SK-N-SH (cell line): ENCODE data around the gene TAF6. TPM values are rescaled to one million over a fixed set of nuclear protein-coding genes. Genes with fewer than 3 reads are reported as not detected.

Source experiments
- CTCF ChIA-PET: fragments of 300-600, 350-600 bp; formaldehyde crosslinking; extraction: SDS; loops from one replicate; lab custom pipeline; 2021; lab: Yijun Ruan, JAX
- POLR2A ChIA-PET: fragments of 350-600 bp; sonication (Branson Sonifier 250); formaldehyde crosslinking; extraction: SDS; loops from one replicate; lab custom pipeline; 2020; ENCODE audit warnings: antibody characterized with exemption, inconsistent platforms; lab: Yijun Ruan, JAX
- DNase-seq: peaks from one replicate; pipeline ENCODE4 v3.0.0; 2012
- H2AFZ ChIP-seq: fragments of 200-600 bp; sonication (generic); 2 replicates; pipeline ENCODE4 v1.8.1; 2016; ENCODE audit warnings: antibody characterized with exemption, mild to moderate bottlenecking, low read depth
- H3F3A ChIP-seq: fragments of 200-600 bp; sonication (generic); replicated peaks from 2 replicates; pipeline ENCODE3; 2016; ENCODE audit warnings: antibody characterized with exemption, mild to moderate bottlenecking; ENCODE audit not compliant: insufficient read depth
- H3K27ac ChIP-seq, 2 experiments: fragments of 200-500 bp in 1 of 2; fragments of 200-600 bp in 1 of 2; sonication (Bioruptor generic) in 1 of 2; sonication (generic), shearing (Covaris generic) in 1 of 2; 2 replicates each; pipeline versions ENCODE4 v1.5.1 to v1.6.1; 2014 to 2016; ENCODE audit warnings: low read depth in 2 of 2, inconsistent platforms in 1 of 2, low read length in 1 of 2, mild to moderate bottlenecking in 1 of 2, mixed read lengths in 1 of 2
- H3K27me3 ChIP-seq: fragments of 200-600 bp; sonication (generic), shearing (Covaris generic); 2 replicates; pipeline ENCODE4 v1.6.1; 2016; ENCODE audit warnings: mixed run types; ENCODE audit not compliant: insufficient read depth
- H3K36me3 ChIP-seq, 2 experiments: fragments of 200-500 bp in 1 of 2; fragments of 200-600 bp in 1 of 2; sonication (Bioruptor generic) in 1 of 2; sonication (generic) in 1 of 2; replicated peaks in 1 of 2; 2 replicates each; pipeline versions ENCODE3 to v1.5.1; 2014 to 2016; ENCODE audit warnings: low read length in 1 of 2, mild to moderate bottlenecking in 1 of 2; ENCODE audit not compliant: insufficient read depth in 2 of 2, control insufficient read depth in 1 of 2
- H3K4me1 ChIP-seq, 2 experiments: fragments of 200-500 bp in 1 of 2; fragments of 200-600 bp in 1 of 2; sonication (Bioruptor generic) in 1 of 2; sonication (generic), shearing (Covaris generic) in 1 of 2; 2 replicates each; pipeline versions ENCODE4 v1.5.1 to v1.6.1; 2014 to 2016; ENCODE audit warnings: low read depth in 1 of 2, low read length in 1 of 2, mixed run types in 1 of 2; ENCODE audit not compliant: insufficient read depth in 2 of 2, control insufficient read depth in 1 of 2
- H3K4me2 ChIP-seq: fragments of 200-600 bp; sonication (generic), shearing (Covaris generic); 2 replicates; pipeline ENCODE4 v1.6.1; 2017; ENCODE audit warnings: mixed run types
- H3K4me3 ChIP-seq, 2 experiments: fragments of 200-500 bp in 1 of 2; fragments of 200-600 bp in 1 of 2; sonication (Bioruptor generic) in 1 of 2; sonication (generic), shearing (Covaris generic) in 1 of 2; 2 replicates each; pipeline versions ENCODE4 v1.5.1 to v1.8.1; 2014 to 2016; ENCODE audit warnings: low read depth in 2 of 2, inconsistent platforms in 1 of 2, low read length in 1 of 2, mild to moderate bottlenecking in 1 of 2, mixed read lengths in 1 of 2, moderate library complexity in 1 of 2
- H3K79me2 ChIP-seq: fragments of 200-600 bp; sonication (generic); 2 replicates; pipeline ENCODE4 v1.8.1; 2017; ENCODE audit warnings: mild to moderate bottlenecking; ENCODE audit not compliant: insufficient read depth
- H3K9ac ChIP-seq: fragments of 200-600 bp; sonication (generic); 2 replicates; pipeline ENCODE4 v1.6.1; 2017; ENCODE audit warnings: mixed run types
- H3K9me2 ChIP-seq: fragments of 200-600 bp; sonication (generic); 2 replicates; pipeline ENCODE4 v1.6.1; 2017; ENCODE audit warnings: mixed run types
- H3K9me3 ChIP-seq: fragments of 200-600 bp; sonication (generic); 2 replicates; pipeline ENCODE4 v1.6.1; 2017; ENCODE audit warnings: mixed run types, mild to moderate bottlenecking, moderate library complexity
- H4K20me1 ChIP-seq: fragments of 200-600 bp; sonication (generic); 2 replicates; pipeline ENCODE4 v1.6.1; 2017; ENCODE audit warnings: mild to moderate bottlenecking, mixed run types; ENCODE audit not compliant: insufficient read depth
- CHD2 ChIP-seq: fragments of 150-350 bp; IDR thresholded peaks from 2 replicates; pipeline ENCODE4 v1.6.1; 2018; ENCODE audit warnings: low read length; ENCODE audit not compliant: partially characterized antibody
- ELF1 ChIP-seq: IDR thresholded peaks from 2 replicates; pipeline ENCODE4 v1.4.0; 2012
- EP300 ChIP-seq, 2 experiments: IDR thresholded peaks; 2 replicates each; pipeline versions ENCODE4 v1.4.0 to v1.6.1; 2012; ENCODE audit warnings: borderline replicate concordance in 1 of 2, low read depth in 1 of 2, low read length in 1 of 2
- EZH2phosphoT487 ChIP-seq: fragments of 200-600 bp; sonication (generic); IDR thresholded peaks from 2 replicates; pipeline ENCODE4 v1.6.1; 2017; ENCODE audit warnings: low read depth, mixed run types, mild to moderate bottlenecking, antibody characterized with exemption, moderate library complexity, borderline replicate concordance
- GABPA ChIP-seq: IDR thresholded peaks from 2 replicates; pipeline ENCODE4 v1.4.0; 2012; ENCODE audit warnings: low read depth, mild to moderate bottlenecking
- GATA2 ChIP-seq: sonication (generic); formaldehyde crosslinking; IDR thresholded peaks from 2 replicates; pipeline ENCODE4 v1.5.0; 2020; ENCODE audit warnings: mild to moderate bottlenecking, missing genetic modification reagents
- JUND ChIP-seq: IDR thresholded peaks from 2 replicates; pipeline ENCODE4 v1.4.0; 2012
- MEF2A ChIP-seq: IDR thresholded peaks from 2 replicates; pipeline ENCODE4 v1.4.0; 2012; ENCODE audit warnings: low read depth, borderline replicate concordance
- MXI1 ChIP-seq: IDR thresholded peaks from 2 replicates; pipeline ENCODE4 v1.6.1; 2012; ENCODE audit warnings: mild to moderate bottlenecking, low read depth, low read length, improper control_type of control experiment
- NRF1 ChIP-seq: IDR thresholded peaks from 2 replicates; pipeline ENCODE4 v1.6.1; 2012; ENCODE audit warnings: low read depth, mild to moderate bottlenecking, low read length
- RCOR1 ChIP-seq: fragments of 150-350 bp; IDR thresholded peaks from 2 replicates; pipeline ENCODE4 v1.6.1; 2017; ENCODE audit warnings: antibody characterized with exemption, low read length
- RFX5 ChIP-seq: IDR thresholded peaks from 2 replicates; pipeline ENCODE4 v1.6.1; 2012; ENCODE audit warnings: mild to moderate bottlenecking, improper control_type of control experiment, low read length
- RXRA ChIP-seq: IDR thresholded peaks from 2 replicates; pipeline ENCODE4 v1.4.0; 2012; ENCODE audit warnings: low read depth, mild to moderate bottlenecking, borderline replicate concordance
- SMC3 ChIP-seq: IDR thresholded peaks from 2 replicates; pipeline ENCODE4 v1.6.1; 2012; ENCODE audit warnings: low read depth, low read length, improper control_type of control experiment
- TCF12 ChIP-seq: IDR thresholded peaks from 2 replicates; pipeline ENCODE4 v1.4.0; 2012
- YY1 ChIP-seq: IDR thresholded peaks from 2 replicates; pipeline ENCODE4 v1.4.0; 2012; ENCODE audit warnings: low read depth, mild to moderate bottlenecking
- WGBS: methylation state at CpG from one replicate; pipeline ENCODE4 v1.1.6; 2017; ENCODE audit warnings: low lambda C conversion rate; 5-methylcytosine and 5-hydroxymethylcytosine counted together
- polyA plus RNA-seq, 3 experiments: library from polyadenylated mRNA; depleted of rRNA; stranded (reverse); fragments of >200 nt; gene quantifications; 2 replicates each; pipeline ENCODE4 v1.2.3, GENCODE V29; 2012
- TF ChIP-seq, protein P1 (sequence below): fragments of 150-350 bp; IDR thresholded peaks from 2 replicates; pipeline ENCODE4 v1.6.1; 2016; ENCODE audit warnings: mild to moderate bottlenecking, low read depth, low read length
- TF ChIP-seq, protein P2 (sequence below): fragments of 200-600 bp; sonication (generic); IDR thresholded peaks from 2 replicates; pipeline ENCODE4 v1.6.1; 2017; ENCODE audit warnings: antibody characterized with exemption, mild to moderate bottlenecking, moderate library complexity
- TF ChIP-seq, protein P3 (sequence below): IDR thresholded peaks from 2 replicates; pipeline ENCODE4 v1.4.0; 2012; ENCODE audit warnings: low read depth, borderline replicate concordance
- TF ChIP-seq, protein P4 (sequence below): fragments of 150-350 bp; IDR thresholded peaks from 2 replicates; pipeline ENCODE4 v1.6.1; 2017; ENCODE audit warnings: antibody characterized with exemption, low read length, low read depth, borderline replicate concordance

The TAF6 gene
- polyA plus RNA-seq, 1 of the 3 experiments (the other 2 are of a cell fraction) = 70.5 TPM

DNA sequence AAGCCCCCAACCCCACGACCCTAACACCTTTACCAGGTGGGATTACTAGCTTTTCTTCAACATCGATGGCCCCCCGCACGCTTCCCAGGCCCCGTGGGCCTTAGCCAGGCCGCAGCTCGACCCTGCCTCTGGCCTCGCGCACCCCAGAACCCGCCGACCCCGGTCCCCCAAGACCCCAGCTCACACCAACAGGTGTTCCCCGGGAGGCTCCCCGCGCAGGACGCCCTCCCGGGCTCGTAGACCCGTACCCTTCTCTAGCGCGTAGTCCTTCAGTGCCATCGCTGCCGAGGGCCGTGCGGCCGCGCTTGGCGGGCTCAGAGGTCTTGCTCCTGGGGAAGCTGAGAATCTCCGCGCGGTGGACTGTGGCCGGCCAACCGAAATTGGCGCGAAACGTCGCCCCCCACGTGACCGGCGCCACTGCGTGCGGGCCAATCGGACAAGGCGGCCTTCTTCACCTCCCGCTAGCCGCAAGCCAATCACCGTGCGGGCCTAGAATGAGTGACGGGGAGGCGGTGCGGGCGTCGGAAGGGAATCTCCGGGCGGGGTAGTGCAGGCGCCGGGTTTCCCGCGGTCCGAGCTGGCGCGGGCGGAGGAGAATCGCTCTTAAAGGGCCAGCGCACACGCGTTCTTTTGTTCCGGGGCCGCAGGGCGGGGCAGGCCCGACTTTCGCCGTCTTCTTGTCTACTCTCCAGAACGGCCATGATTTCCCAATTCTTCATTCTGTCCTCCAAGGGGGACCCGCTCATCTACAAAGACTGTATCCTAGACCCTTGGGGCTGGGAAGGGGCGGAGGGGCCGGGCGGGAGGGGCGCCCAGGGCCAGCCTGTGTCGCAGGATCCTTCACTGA lies 17.9 kb downstream of the TAF6 start, which contains the start of the genes AP4M1 and MCM7 (continued):
- TF ChIP-seq NRF1 = peak; percentile 43; the same call in 1 of the 2 replicates
- no peak for TF ChIP-seq RXRA
- TF ChIP-seq, protein P1, sequence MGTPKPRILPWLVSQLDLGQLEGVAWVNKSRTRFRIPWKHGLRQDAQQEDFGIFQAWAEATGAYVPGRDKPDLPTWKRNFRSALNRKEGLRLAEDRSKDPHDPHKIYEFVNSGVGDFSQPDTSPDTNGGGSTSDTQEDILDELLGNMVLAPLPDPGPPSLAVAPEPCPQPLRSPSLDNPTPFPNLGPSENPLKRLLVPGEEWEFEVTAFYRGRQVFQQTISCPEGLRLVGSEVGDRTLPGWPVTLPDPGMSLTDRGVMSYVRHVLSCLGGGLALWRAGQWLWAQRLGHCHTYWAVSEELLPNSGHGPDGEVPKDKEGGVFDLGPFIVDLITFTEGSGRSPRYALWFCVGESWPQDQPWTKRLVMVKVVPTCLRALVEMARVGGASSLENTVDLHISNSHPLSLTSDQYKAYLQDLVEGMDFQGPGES = no peak; the same call in 1 of the 2 replicates
- no peak for TF ChIP-seq RCOR1
- TF ChIP-seq TCF12 = no peak
- TF ChIP-seq ELF1 = peak; percentile 62; the same call in 1 of the 2 replicates
- TF ChIP-seq EP300 (IDR thresholded peaks at IDR 0.05; ENCODE audit: borderline replicate concordance in 1 of 2, low read depth in 1 of 2, low read length in 1 of 2) = no peak; a peak in 1 of 4 replicates
- TF ChIP-seq, protein P2, sequence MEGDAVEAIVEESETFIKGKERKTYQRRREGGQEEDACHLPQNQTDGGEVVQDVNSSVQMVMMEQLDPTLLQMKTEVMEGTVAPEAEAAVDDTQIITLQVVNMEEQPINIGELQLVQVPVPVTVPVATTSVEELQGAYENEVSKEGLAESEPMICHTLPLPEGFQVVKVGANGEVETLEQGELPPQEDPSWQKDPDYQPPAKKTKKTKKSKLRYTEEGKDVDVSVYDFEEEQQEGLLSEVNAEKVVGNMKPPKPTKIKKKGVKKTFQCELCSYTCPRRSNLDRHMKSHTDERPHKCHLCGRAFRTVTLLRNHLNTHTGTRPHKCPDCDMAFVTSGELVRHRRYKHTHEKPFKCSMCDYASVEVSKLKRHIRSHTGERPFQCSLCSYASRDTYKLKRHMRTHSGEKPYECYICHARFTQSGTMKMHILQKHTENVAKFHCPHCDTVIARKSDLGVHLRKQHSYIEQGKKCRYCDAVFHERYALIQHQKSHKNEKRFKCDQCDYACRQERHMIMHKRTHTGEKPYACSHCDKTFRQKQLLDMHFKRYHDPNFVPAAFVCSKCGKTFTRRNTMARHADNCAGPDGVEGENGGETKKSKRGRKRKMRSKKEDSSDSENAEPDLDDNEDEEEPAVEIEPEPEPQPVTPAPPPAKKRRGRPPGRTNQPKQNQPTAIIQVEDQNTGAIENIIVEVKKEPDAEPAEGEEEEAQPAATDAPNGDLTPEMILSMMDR = no peak
- TF ChIP-seq, protein P3, sequence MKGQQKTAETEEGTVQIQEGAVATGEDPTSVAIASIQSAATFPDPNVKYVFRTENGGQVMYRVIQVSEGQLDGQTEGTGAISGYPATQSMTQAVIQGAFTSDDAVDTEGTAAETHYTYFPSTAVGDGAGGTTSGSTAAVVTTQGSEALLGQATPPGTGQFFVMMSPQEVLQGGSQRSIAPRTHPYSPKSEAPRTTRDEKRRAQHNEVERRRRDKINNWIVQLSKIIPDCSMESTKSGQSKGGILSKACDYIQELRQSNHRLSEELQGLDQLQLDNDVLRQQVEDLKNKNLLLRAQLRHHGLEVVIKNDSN = peak; percentile 100
- no peak for TF ChIP-seq GATA2 (CRISPR knock-in tag)
- TF ChIP-seq MXI1 = peak; percentile 61
- TF ChIP-seq, protein P4, sequence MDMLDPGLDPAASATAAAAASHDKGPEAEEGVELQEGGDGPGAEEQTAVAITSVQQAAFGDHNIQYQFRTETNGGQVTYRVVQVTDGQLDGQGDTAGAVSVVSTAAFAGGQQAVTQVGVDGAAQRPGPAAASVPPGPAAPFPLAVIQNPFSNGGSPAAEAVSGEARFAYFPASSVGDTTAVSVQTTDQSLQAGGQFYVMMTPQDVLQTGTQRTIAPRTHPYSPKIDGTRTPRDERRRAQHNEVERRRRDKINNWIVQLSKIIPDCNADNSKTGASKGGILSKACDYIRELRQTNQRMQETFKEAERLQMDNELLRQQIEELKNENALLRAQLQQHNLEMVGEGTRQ = peak; percentile 95
- TF ChIP-seq JUND = no peak

DNA sequence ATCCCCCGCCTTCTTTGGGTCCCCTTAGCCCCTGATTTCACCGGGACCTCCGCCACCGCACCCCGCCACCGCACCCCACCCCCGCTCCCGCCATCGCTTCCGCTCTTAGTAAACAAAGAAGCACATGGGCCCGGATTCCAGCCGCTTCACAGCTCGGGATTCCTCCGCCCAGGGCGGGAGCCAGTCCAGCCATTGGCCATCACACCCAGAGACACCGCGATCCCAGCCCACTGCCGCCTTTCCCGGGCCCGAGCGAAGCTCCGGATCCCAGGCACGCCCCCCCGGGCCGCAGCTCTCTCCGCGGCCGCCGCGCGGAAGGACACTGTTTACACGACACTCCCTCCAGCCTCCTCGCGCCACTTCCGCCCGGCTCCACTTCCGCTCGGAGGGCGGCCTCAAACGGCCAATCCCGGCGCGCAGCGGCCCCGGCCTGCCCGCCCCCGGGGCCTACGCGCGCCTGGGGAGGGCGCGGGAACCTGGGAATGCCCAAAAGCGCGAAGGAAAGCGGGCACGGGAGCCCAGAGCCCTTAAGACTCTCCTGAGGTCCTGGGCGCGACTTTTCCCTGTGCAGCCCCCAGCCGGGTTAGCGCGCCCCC lies 18.6 kb downstream of the TAF6 start:
- Histone ChIP-seq H3K9me2 (no peaks in the 10 kb centered on the region), H3F3A (peaks cover 40% of the 10 kb centered on the region), H3K36me3 (peaks cover 44 to 49% of the 10 kb centered on the region in 2 experiments), H3K9me3 (no peaks in the 10 kb centered on the region), H3K79me2 (peaks cover 70% of the 10 kb centered on the region), H3K4me2 (peak overlapping the region; percentile 100), H3K4me1 (peaks cover 24 to 38% of the 10 kb centered on the region in 2 experiments), H4K20me1 (peaks cover 7% of the 10 kb centered on the region), H3K9ac (peak overlapping the region; percentile 98), H2AFZ (no peak overlapping the region; the same call in 1 of the 2 replicates), H3K4me3 (peak overlapping the region; percentile 70 to 99), H3K27me3 (no peaks in the 10 kb centered on the region), H3K27ac (peak overlapping the region; percentile 86 to 95)
- POLR2A ChIA-PET = interaction anchor here (0.6 to 4.2 kb wide), 19 partner anchors 10 to 1117 kb away, joined by 3 to 98 read pairs (median 12); partner anchors contain the start of genes CNPY4, COPS6, GPC2 and LAMTOR4
- CTCF ChIA-PET = interaction anchor here (1.2 to 5.4 kb wide), 10 partner anchors 11 to 171 kb away, joined by 3 to 74 read pairs (median 5); partner anchors contain the start of genes CNPY4, GJC3, MBLAC1 and ZNF3
- peak; percentile 96 for DNase-seq
- WGBS = 1% methylated on average over 52 of the region's 61 CpGs
- TF ChIP-seq NRF1 (no peak), MEF2A (peak; percentile 34; the same call in 1 of the 2 replicates), CHD2 (peak; percentile 98), EZH2phosphoT487 (no peak), SMC3 (no peak), RFX5 (peak; percentile 84), YY1 (peak; percentile 86), GABPA (peak; percentile 92)
- TF ChIP-seq, protein P2 = no peak
- TF ChIP-seq, protein P1 = peak; percentile 21; the same call in 1 of the 2 replicates
